GM19372 (cell line): ENCODE results near the gene NDUFAB1.
A peak's percentile ranks its signal among the peaks of the same experiment; 100 is the strongest.
"Not testable (repeated sequence)": the region's sequence is repeated elsewhere in the genome, so short reads cannot be mapped to it uniquely, and the experiment has no call there.

Experiments
- ATAC-seq: cut with Tn5 transposase; IDR thresholded peaks from one replicate; pipeline ENCODE4 v1.9.1; 2021; ENCODE audit warnings: mild to moderate bottlenecking, low read depth, moderate library complexity; ENCODE audit not compliant: unreplicated experiment

NDUFAB1 gene

DNA sequence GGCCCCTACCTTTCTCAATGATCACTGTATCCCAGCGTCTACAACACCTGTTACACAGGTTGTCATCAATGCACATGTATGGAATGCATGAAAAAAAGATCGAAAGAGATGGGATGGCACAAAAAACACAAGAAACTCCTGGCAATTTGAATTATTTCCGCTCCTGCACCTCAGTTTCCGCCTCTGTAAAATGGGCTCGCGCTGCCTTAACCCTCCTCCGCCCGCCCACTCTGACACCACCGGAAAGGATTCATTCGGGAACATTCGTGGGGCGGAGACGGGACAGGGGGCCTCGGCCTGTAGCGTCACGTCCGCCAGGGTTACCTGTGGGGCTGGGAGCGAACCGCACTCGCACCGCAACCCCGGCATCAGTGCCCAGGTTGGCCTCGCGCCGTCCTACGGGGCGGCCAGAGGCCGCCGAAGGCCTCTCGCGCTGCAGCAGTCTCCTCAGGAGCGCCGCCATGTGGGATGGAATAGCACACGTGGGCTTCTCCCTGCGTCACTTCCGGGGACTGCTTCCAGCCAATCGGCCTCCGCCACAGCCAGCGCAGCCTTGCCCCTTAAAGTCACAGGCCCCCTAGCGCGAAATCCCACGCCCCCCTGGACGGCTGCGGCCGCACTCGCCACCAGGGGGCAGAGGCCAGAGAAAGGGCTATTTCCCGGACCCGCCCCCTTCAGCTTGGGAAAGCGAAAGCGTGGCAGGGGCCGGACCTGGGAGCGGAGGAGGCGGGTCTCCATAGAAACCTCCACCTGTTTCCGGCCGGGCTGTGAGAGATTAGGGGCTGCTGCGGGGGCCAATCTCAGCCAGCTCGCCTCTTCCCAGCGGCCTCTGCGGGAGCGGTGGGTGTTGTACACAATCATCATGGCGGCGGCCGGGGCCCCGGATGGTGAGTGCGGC lies 39.0 kb downstream of the NDUFAB1 start, which contains the start of the genes EARS2 and UBFD1:
TSS of gene EARS2 (minus strand) at position 470 of the 898 bp plus-strand sequence. CDS start at position 463, 7 bp downstream.
TSS of gene UBFD1 (plus strand) at position 847 of the 898 bp plus-strand sequence. CDS start at position 863, 16 bp downstream.
- ATAC-seq: peak; percentile 86

DNA sequence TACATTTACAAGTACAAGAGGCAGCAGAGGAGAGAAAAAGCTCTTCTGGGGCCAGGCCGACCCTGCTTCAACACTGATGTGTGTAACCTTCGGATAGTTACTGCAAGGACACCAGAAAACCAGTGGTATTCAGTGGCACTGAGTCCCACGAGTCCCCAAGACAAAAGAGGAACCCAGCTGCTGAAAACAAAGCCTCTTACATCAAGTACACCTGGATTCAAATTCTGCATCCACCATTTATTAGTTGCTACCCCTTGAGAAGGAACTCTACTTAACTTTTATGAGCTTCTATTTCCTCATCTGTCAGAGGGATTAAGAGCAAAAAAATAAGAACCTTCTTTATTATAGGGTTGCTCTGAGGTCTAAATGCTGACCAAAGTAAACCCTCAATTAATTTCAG lies 41.6 kb downstream of the NDUFAB1 start:
- no peak for ATAC-seq

DNA sequence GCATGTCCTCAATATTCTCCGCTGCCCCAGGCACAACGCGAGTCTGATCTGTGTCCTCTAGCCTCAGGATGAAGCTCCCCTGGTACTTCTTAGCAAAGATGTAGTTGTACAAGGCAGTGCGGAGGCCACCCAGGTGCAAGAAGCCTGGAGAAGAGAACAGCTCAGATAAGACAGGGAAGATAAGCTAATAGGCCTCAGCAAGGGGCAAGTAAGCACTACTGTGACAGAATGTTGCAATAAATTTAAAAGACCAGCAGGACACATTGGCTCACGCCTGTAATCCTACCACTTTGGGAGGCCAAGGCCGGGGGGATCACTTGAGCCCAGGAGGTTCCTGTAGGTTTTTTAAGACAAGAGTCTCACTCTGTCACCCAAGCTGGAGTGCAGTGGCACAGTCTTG lies 44.0 kb downstream of the NDUFAB1 start:
- ATAC-seq: no peak

DNA sequence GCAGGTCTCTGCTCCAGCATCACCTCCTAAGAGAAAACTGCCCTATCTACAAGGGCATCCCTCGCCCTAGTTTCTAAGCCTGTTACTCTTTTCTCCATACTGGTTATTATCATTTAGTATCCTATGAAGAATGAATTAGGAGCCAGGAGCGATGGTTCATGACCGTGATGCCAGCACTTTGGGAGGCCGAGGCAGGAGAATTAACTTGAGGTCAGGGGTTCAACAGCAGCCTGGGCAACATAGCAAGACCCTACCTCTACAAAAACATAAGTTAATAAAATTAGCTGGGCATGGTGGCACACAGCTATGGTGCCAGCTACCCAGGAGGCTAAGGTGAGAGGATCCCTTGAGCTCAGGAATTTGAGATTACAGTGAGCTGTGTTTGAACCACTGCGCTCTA lies 46.2 kb downstream of the NDUFAB1 start:
- no peak for ATAC-seq

DNA sequence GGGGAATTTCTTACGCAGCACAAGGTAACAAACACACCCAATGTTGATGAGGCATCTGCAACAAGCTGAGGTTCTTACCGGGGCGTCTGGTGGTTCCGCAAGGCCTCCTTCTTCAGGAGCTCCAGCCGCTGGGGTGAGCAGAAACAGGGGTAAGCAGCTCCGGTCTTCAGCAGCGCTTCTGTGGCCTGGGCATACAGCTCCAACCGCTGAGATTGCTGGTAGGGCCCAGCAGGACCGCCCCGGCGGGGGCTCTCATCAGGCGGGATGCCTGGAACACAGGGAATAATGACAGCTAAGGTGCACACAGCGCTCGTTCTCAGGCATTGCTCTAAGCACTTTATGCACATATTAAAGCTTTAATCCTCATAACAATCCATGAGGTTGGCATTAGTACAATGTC lies 51.7 kb downstream of the NDUFAB1 start:
- ATAC-seq: no peak

DNA sequence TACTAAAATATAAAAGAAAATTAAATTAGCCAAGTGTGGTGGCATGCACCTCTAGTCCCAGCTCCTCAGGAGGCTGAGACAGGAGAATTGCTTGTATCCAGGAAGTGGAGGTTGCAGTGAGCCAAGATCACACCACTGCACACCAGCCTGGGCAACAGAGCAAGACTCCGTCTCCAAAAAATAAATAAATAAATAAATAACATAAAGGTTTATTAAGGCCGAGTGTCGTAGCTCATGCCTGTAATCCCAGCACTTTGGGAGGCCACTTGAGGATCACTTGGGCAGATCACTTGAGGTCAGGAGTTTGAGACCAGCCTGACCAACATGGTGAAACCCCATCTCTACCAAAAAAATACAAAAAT lies 55.3 kb downstream of the NDUFAB1 start:
- ATAC-seq: not testable (repeated sequence)

DNA sequence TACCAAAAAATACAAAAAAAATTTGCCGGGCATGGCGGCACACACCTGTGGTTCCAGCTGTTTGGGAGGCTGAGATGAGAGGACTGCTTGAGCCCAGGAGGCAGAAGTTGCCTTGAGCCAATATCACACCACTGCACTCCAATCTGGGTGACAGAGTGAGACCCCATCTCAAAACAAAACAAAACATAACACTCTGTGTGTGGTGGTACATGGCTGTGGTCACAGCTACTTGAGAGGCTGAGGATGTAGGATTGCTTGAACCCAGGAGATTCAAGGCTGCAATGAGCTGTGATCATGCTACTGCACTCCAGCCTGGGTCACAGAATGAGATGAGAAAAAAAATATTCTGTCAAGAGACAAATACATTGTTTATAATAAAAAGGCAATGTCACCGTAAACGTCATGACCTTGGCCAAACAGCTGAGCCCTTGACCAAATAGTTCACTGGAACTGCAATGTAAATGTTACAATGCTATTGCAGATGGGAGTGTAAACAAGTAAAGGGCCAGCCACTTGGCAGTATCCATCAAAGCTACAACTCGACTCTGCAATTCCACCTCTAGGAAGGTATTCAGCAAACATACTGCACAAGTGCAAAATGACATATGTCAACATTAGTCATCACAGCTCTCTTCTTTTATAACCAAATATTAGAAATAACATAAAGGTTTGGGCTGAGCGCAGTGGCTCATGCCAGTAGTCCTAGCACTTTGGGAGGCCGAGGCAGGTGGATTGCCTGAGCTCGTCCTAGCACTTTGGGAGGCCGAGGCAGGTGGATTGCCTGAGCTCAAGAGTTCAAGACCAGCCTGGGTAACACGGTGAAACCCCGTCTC lies 55.9 kb downstream of the NDUFAB1 start:
- ATAC-seq: no peak

DNA sequence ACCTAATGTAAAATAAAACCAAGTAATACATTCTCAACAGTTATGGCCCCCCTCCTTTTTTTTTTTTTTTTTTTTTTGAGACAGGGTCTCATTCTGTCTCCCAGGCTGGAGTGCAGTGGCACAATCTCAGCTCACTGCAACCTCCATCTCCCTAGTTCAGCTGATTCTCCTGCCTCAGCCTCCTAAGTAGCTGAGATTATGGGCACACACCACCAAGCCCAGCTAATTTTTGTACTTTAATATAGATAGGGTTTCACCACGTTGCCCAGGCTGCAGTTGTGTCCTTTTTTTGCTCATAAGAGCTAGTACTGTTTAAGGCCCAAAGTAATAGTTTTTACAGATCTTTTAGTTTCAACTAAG lies 57.2 kb downstream of the NDUFAB1 start:
- ATAC-seq: no peak

DNA sequence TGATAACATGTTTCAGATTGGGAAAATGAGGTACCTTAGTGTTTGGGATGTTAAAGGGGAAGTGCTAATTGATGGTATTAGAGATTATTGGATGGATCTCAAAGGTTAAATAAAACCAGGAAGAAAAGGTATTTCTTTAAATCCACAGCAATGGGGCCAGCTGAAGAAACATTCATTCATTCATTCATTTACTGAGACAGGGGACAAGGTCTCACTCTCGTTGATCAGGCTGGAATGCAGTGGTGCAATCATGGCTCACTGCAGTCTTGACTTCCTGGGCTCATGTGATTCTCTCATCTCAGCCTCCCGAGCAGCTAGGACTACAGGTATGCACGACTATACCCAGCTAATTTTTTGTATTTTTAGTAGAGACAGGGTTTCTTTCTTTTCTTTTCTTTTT lies 58.7 kb downstream of the NDUFAB1 start:
- no peak for ATAC-seq

DNA sequence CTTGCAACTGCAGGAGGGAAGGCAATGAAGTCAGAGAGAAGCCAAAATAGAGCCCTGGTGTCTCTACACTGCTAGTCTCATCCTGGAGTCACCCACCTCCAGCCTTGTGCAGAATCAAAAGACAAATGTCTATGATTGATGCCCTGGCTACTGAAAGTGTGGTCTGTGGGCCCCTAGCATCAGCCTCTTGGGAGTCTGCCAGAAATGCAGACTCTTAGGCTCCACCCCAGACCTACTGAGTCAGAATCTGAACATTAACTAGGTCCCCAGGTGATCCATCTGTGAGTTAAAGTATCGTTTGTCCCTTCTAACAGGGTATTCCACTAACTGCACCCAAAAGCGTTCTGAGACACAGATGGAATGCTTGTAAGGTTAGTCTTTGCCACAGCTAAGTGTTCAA lies 60.2 kb downstream of the NDUFAB1 start:
- ATAC-seq: no peak

DNA sequence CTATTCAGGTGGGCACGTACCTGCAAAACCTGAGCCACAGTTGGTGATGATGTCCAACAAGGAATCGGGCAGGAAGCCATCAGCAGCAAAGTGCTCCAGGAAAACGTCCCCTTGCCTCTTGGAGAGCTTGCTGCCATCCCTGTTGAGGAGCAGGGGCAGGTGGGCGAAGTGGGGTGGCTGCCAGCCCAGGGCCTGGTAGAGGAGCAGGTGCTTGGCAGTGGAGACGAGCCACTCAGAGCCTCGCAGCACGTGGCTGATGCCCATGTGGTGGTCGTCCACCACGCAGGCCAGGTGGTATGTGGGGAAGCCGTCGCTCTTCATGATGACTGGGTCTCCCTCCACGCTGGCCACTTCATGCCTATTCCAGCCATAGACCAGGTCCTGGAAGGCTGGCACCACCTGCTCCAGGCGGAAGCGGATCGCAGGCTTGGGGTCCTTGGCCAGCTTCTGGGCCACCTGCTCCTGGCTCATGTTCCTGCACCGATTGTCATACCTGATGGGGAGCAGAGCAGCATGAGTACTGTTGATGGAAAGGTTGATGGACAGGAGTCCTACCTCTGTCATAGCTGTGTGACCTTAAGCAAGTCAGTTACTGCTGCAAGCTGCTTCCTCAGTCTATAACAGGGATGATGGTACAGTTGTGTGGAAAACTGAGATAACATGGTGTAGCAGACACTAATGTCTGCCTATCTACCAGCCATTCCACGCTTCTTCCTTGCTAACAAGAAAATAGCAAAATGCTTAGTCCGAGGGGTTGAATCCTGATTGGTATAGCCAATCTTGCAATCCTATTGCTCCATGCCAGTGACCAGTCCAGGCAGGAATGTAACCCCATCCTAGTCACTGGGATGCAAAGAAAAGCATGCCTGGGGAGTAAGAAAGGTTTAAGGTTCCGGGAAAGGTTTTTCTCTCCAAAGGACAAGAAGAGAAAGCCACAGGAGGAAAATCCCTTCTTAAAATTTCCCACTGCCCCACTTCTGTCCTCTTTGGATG lies 61.0 kb downstream of the NDUFAB1 start:
- no peak for ATAC-seq

DNA sequence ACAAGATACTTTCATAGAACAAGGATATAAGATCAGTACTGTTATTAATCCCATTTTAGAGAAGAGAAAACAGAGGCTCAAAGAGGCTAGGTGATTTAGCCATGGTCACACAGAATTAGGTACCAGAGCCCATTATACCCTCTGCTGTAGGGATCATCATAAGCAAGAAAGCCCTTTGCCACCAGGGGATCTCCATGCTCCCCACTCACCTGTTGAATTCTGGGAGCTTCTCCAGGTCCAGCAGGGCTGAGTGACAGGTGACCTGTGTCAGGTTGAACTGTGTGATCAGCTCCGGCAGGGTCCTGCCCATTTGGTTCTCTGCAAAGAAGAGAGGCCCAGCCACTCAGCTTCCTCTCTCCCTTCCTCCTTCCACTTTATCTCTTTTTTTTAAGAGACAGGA lies 63.7 kb downstream of the NDUFAB1 start:
- ATAC-seq: no peak
